Kidney (tissue), 14 donors: ENCODE measurements around the gene VSTM1. TPM values are rescaled to one million over a fixed set of nuclear protein-coding genes. Genes with fewer than 3 reads are reported as not detected.
A peak's percentile ranks its signal among the peaks of the same experiment; 100 is the strongest.

Experiments
- DNase-seq, 5 donors: peaks; one replicate each; pipeline ENCODE4 v3.0.0-alpha.2; 2013 to 2020
- FAIRE-seq: peaks from 2 replicates; lab custom pipeline; 2012; peaks lifted over from hg19 to GRCh38; lab: Jason Lieb, UNC
- H3K27ac ChIP-seq, 2 donors: one replicate each; pipeline ENCODE4 v1.7.0; 2013; ENCODE audit warnings: low read depth in 2 of 2, low read length in 2 of 2, inconsistent platforms in 1 of 2
- H3K27me3 ChIP-seq: one replicate; pipeline ENCODE4 v1.7.1; 2013; ENCODE audit warnings: low read length, inconsistent platforms; ENCODE audit not compliant: control insufficient read depth, insufficient read depth
- H3K36me3 ChIP-seq, 3 donors: one replicate each; pipeline versions ENCODE4 v1.7.0 to v1.7.1; 2013; ENCODE audit warnings: low read length in 3 of 3, control low read depth in 1 of 3, inconsistent platforms in 1 of 3; ENCODE audit not compliant: insufficient read depth in 3 of 3, control insufficient read depth in 2 of 3
- H3K4me1 ChIP-seq, 3 donors: one replicate each; pipeline versions ENCODE4 v1.7.0 to v1.7.1; 2013; ENCODE audit warnings: low read length in 3 of 3, inconsistent platforms in 1 of 3, low read depth in 1 of 3; ENCODE audit not compliant: control insufficient read depth in 2 of 3, insufficient read depth in 2 of 3
- H3K4me3 ChIP-seq, 3 donors: one replicate each; pipeline versions ENCODE4 v1.7.0 to v1.8.1; 2013; ENCODE audit warnings: low read length in 3 of 3, control low read depth in 1 of 3, inconsistent platforms in 1 of 3
- H3K9ac ChIP-seq, 3 donors: one replicate each; pipeline versions ENCODE4 v1.7.0 to v1.7.1; 2013; ENCODE audit warnings: low read length in 3 of 3, control low read depth in 1 of 3, inconsistent platforms in 1 of 3
- H3K9me3 ChIP-seq, 3 donors: one replicate each; pipeline versions ENCODE4 v1.7.0 to v1.7.1; 2013; ENCODE audit warnings: low read length in 3 of 3, control low read depth in 1 of 3, inconsistent platforms in 1 of 3; ENCODE audit not compliant: control insufficient read depth in 2 of 3, insufficient read depth in 1 of 3
- intact Hi-C: fragments of 100-400 bp; cut with DNase I; formaldehyde crosslinking; loops from one replicate; pipeline ENCODE4 v1.11.1; 2022
- polyA plus RNA-seq: library from polyadenylated mRNA; stranded (reverse); fragments of 350-450 nt; fragmentation: Illumina TruSeq; extraction: RNeasy Lipid Tissue Mini Kit (QIAGEN cat#74804); gene quantifications from one replicate; pipeline ENCODE4 v1.2.3, GENCODE V29; 2014; ENCODE audit warnings: low read depth, low replicate concordance; ENCODE audit not compliant: insufficient read depth
- total RNA-seq: library from RNA; stranded (reverse); fragmentation: NEBNext Ultra II Directional; extraction: Animal tissue kit (Norgen Biotek cat#: 25700); gene quantifications from one replicate; pipeline ENCODE4 v1.2.1, GENCODE V29; 2021
- TF ChIP-seq, protein P1 (sequence below): IDR thresholded peaks from 3 replicates; pipeline ENCODE4 v1.5.1; 2012; ENCODE audit warnings: mild to moderate bottlenecking, moderate library complexity, borderline replicate concordance; ENCODE audit not compliant: insufficient read depth; ENCODE audit errors: extremely low read depth
- donor health status: control.
- donor health status: control.
- donor health status: control.
- donor health status: control.
- donor health status: control.
- donor health status: DM: yes; HTN: yes; CAD: no.
- donor health status: Normal renal cell carcinoma (clear cell type).

Gene VSTM1
- total and polyA plus RNA-seq, 2 donors from 2014 or later, result 0.35 to 1.0 TPM

DNA sequence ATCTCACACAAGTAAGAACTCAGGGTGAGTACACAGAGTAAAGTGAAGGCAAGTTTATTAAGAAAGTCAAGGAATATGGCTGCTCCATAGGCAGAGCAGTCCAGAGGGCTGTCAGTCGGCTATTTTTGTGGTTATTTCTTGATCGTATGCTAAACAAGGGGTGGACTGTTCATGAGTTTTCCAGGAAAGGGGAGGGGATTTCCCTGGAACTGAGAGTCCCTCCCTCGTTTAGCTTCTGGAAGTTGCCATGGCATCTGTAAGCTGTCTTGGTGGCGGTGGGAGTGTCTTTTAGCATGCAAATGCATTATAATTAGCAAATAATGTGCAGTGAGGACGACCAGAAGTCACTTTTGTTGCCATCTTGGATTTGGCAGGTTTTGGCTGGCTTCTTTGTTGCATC lies 5.8 kb upstream of the VSTM1 start:
- no peaks in the 10 kb centered on the region for H3K4me1 ChIP-seq
- TF ChIP-seq, protein P1, sequence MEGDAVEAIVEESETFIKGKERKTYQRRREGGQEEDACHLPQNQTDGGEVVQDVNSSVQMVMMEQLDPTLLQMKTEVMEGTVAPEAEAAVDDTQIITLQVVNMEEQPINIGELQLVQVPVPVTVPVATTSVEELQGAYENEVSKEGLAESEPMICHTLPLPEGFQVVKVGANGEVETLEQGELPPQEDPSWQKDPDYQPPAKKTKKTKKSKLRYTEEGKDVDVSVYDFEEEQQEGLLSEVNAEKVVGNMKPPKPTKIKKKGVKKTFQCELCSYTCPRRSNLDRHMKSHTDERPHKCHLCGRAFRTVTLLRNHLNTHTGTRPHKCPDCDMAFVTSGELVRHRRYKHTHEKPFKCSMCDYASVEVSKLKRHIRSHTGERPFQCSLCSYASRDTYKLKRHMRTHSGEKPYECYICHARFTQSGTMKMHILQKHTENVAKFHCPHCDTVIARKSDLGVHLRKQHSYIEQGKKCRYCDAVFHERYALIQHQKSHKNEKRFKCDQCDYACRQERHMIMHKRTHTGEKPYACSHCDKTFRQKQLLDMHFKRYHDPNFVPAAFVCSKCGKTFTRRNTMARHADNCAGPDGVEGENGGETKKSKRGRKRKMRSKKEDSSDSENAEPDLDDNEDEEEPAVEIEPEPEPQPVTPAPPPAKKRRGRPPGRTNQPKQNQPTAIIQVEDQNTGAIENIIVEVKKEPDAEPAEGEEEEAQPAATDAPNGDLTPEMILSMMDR, result no peak
- DNase-seq (no peak), FAIRE-seq (no peak)
- H3K36me3 ChIP-seq, result no peaks in the 10 kb centered on the region
- no peak overlapping the region for H3K4me3 ChIP-seq
- no peaks in the 10 kb centered on the region for H3K27me3 ChIP-seq
- no peak overlapping the region for H3K27ac ChIP-seq
- no peak overlapping the region for H3K9ac ChIP-seq
- peaks cover 0 to 10% (median 0%) of the 10 kb centered on the region in 3 donors for H3K9me3 ChIP-seq
- intact Hi-C loops, result no loop called here

DNA sequence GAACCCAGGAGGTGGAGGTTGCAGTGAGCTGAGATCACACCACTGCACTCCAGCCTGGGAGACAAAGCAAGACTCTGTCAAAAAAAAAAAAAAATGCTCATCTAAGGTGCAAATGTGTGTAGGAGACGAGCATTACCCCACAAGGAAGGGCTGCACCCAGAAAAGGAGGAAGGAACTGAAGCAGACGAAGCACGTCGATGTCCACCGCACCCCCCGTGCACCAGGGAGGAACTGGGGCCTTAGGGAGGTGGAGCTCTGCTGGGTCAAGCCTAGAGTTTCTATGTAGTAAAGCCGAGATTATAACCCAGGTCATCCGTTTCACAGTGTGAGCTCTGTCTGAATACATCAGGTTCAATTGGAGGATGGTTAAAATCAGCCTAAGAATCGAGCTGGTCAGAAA lies 1.1 kb downstream of the VSTM1 start:
- FAIRE-seq (no peak), DNase-seq (peak in 1 of 5 donors; percentile 23)
- H3K4me3 ChIP-seq, result no peak overlapping the region
- no peaks in the 10 kb centered on the region for H3K4me1 ChIP-seq
- H3K27ac ChIP-seq, result no peak overlapping the region
- no peaks in the 10 kb centered on the region for H3K9me3 ChIP-seq
- H3K36me3 ChIP-seq, result no peaks in the 10 kb centered on the region
- H3K27me3 ChIP-seq, result no peaks in the 10 kb centered on the region
- no peak overlapping the region for H3K9ac ChIP-seq
- TF ChIP-seq, protein P1, result no peak
- intact Hi-C loops, result no loop called here

DNA sequence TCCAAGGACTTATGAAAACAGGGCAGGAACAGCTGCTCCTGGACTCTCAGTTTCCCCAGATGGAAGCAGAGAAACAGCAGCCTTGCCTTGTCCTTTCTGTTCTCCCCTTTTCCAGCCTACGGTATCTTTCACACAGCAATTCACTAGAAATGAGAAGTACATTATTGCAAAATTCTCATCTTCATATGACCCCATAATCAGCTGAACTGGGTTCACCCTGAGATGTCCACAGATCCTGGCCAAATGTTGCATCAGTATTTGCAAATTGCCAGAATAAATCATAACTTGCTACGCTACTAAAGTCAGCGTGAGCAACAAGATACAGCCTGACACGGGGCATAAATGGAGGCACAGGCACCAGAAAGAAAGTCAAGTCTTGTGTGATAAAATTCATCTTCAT lies 16.1 kb downstream of the VSTM1 start:
- Histone ChIP-seq H3K27ac (no peak overlapping the region), H3K9ac (no peak overlapping the region), H3K4me3 (no peak overlapping the region), H3K27me3 (no peaks in the 10 kb centered on the region), H3K9me3 (peaks cover 0 to 3% (median 0%) of the 10 kb centered on the region in 3 donors), H3K4me1 (no peaks in the 10 kb centered on the region), H3K36me3 (no peaks in the 10 kb centered on the region)
- TF ChIP-seq, protein P1, result no peak
- DNase-seq (no peak), FAIRE-seq (no peak)
- intact Hi-C loops, result no loop called here

DNA sequence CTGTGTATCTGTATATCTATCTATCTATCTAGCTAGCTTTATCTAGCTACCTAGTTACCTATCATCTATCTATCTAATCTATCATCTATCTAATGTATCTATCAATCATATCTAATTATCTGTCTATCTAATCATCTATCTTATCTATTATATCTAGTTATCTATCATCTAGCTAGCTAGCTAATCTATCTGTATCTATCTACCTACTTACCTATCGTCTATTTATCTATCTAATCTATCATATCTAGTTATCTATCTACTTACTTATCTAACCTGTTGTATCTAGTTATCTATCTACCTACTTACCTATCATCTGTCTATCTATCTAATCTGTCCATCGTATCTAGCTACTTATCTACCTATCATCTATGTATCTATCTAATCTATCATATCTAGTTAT lies 17.9 kb downstream of the VSTM1 start:
- intact Hi-C loops, result no loop called here
- Histone ChIP-seq H3K27me3 (no peaks in the 10 kb centered on the region), H3K9ac (no peak overlapping the region), H3K4me3 (no peak overlapping the region), H3K4me1 (no peaks in the 10 kb centered on the region), H3K27ac (no peak overlapping the region), H3K9me3 (peaks cover 0 to 3% (median 0%) of the 10 kb centered on the region in 3 donors), H3K36me3 (no peaks in the 10 kb centered on the region)
- DNase-seq (no peak), FAIRE-seq (no peak)
- TF ChIP-seq, protein P1, result no peak
